Lung (tissue), 12 donors: ENCODE results near the gene PHF12. TPM values are rescaled to one million over a fixed set of nuclear protein-coding genes. Genes with fewer than 3 reads are reported as not detected.

Source experiments
- ATAC-seq: fragments of 200-7000 bp; cut with Tn5 transposase; one replicate; pipeline ENCODE4 v1.9.1; 2020; ENCODE audit warnings: moderate number of reproducible peaks; ENCODE audit not compliant: insufficient read depth, low FRiP score
- DNase-seq, 3 donors: peaks; one replicate each; pipeline ENCODE4 v3.0.0-alpha.2; 2013 to 2017
- H3K27ac ChIP-seq, 2 donors: one replicate each; pipeline ENCODE4 v1.5.1; 2013; ENCODE audit warnings: mild to moderate bottlenecking in 2 of 2, moderate library complexity in 2 of 2, control low read depth in 1 of 2, inconsistent platforms in 1 of 2, low read depth in 1 of 2, low read length in 1 of 2
- H3K27me3 ChIP-seq, 3 donors: one replicate each; pipeline ENCODE4 v1.5.1; 2013; ENCODE audit warnings: low read length in 2 of 3; ENCODE audit not compliant: control insufficient read depth in 3 of 3, insufficient read depth in 3 of 3
- H3K36me3 ChIP-seq, 4 donors: one replicate each; pipeline ENCODE4 v1.5.1; 2013; ENCODE audit warnings: low read length in 4 of 4, mild to moderate bottlenecking in 1 of 4, moderate library complexity in 1 of 4; ENCODE audit not compliant: control insufficient read depth in 4 of 4, insufficient read depth in 4 of 4
- H3K4me1 ChIP-seq, 5 donors: one replicate each; pipeline ENCODE4 v1.5.1; 2013; ENCODE audit warnings: low read length in 5 of 5, mild to moderate bottlenecking in 2 of 5, moderate library complexity in 1 of 5; ENCODE audit not compliant: control insufficient read depth in 5 of 5, insufficient read depth in 5 of 5
- H3K4me3 ChIP-seq: one replicate; pipeline ENCODE4 v1.5.1; 2013; ENCODE audit warnings: mild to moderate bottlenecking, control low read depth, moderate library complexity
- H3K9ac ChIP-seq, 2 donors: one replicate each; pipeline ENCODE4 v1.5.1; 2013; ENCODE audit warnings: low read length in 2 of 2, control low read depth in 1 of 2; ENCODE audit not compliant: insufficient read depth in 1 of 2
- H3K9me3 ChIP-seq, 4 donors: one replicate each; pipeline ENCODE4 v1.5.1; 2013; ENCODE audit warnings: low read length in 3 of 4, mild to moderate bottlenecking in 1 of 4, moderate library complexity in 1 of 4; ENCODE audit not compliant: control insufficient read depth in 4 of 4, insufficient read depth in 3 of 4
- WGBS, 2 donors: extraction: QIAGEN DNeasy Blood & Tissue Kit; methylation state at CpG; one replicate each; pipeline ENCODE4 v1.1.7; 2013; 5-methylcytosine and 5-hydroxymethylcytosine counted together
- polyA plus RNA-seq, 2 donors: library from polyadenylated mRNA; stranded (reverse); fragments of 200-250 nt; gene quantifications; one replicate each; pipeline ENCODE4 v1.2.1, GENCODE V29; 2013
- total RNA-seq, 2 donors: library from RNA; depleted of rRNA in 1 of 2; stranded (reverse); fragments of >200 nt in 1 of 2; gene quantifications; one replicate each; pipeline ENCODE4 v1.2.1, GENCODE V29; 2014 to 2021
- TF ChIP-seq, protein P1 (sequence below): IDR thresholded peaks from 2 replicates; pipeline ENCODE4 v1.5.1; 2012; ENCODE audit warnings: mild to moderate bottlenecking; ENCODE audit errors: control extremely low read depth, extremely low read depth
- donor health status: control.
- donor health status: control.
- donor health status: Bipolar disorder and iron deficiency.
- donor health status: healthy.
- donor health status: DM: yes; HTN: yes; CAD: no.

Gene PHF12
- total and polyA plus RNA-seq, 4 donors: 12.6 to 59.1 (median 37.3) TPM

- H3K27me3 ChIP-seq: no peaks in the 10 kb centered on the region
- peaks cover 34 to 72% (median 66%) of the 10 kb centered on the region in 4 donors for H3K36me3 ChIP-seq
- WGBS, 2 donors: 93% methylated on average over 13 of the region's 13 CpGs
Observed at GRCh38 chr17:28911411-28912045, 39.8 kb downstream of the PHF12 start.

DNA sequence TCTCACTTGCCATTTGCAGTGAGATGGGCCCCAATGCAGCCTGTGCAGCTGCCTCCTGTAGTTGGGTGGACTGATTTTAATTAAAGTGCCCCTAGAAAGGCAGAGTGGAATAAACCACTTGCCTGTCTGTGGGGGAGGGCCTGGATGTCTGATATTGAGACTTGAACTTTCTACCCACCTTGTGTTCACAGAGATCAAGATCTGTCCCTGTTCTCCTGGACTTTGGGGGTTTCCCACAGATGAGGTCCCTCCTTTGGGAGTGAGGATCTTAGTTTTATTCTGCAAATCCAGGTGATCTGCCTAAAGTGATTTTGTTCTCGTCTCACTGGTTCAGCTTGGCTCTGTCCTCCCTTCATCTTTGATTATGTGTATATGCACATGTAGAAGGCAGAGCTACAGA, 40.8 kb downstream of the PHF12 start:
- ATAC-seq (no peak), DNase-seq (no peak)
- H3K9me3 ChIP-seq: no peaks in the 10 kb centered on the region
- peaks cover 32 to 72% (median 63%) of the 10 kb centered on the region in 4 donors for H3K36me3 ChIP-seq
- WGBS, 2 donors: 90 to 94% methylated on average over 1 of the region's 1 CpG
- H3K9ac ChIP-seq: no peak overlapping the region
- peaks cover 0 to 27% (median 9%) of the 10 kb centered on the region in 5 donors for H3K4me1 ChIP-seq
- no peak overlapping the region for H3K27ac ChIP-seq
- H3K27me3 ChIP-seq: no peaks in the 10 kb centered on the region
- TF ChIP-seq, protein P1, sequence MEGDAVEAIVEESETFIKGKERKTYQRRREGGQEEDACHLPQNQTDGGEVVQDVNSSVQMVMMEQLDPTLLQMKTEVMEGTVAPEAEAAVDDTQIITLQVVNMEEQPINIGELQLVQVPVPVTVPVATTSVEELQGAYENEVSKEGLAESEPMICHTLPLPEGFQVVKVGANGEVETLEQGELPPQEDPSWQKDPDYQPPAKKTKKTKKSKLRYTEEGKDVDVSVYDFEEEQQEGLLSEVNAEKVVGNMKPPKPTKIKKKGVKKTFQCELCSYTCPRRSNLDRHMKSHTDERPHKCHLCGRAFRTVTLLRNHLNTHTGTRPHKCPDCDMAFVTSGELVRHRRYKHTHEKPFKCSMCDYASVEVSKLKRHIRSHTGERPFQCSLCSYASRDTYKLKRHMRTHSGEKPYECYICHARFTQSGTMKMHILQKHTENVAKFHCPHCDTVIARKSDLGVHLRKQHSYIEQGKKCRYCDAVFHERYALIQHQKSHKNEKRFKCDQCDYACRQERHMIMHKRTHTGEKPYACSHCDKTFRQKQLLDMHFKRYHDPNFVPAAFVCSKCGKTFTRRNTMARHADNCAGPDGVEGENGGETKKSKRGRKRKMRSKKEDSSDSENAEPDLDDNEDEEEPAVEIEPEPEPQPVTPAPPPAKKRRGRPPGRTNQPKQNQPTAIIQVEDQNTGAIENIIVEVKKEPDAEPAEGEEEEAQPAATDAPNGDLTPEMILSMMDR: no peak
- H3K4me3 ChIP-seq: no peak overlapping the region

More at GRCh38 chr17:28911411-28912045, 39.8 kb downstream of the PHF12 start:
- H3K4me1 ChIP-seq: peaks cover 0 to 20% (median 9%) of the 10 kb centered on the region in 5 donors
- ATAC-seq (no peak), DNase-seq (no peak)
- H3K9ac ChIP-seq: no peak overlapping the region
- H3K9me3 ChIP-seq: no peaks in the 10 kb centered on the region
- no peak overlapping the region for H3K4me3 ChIP-seq
- peak overlapping the region in 1 of 2 donors; percentile 21 for H3K27ac ChIP-seq
- TF ChIP-seq, protein P1: no peak

DNA sequence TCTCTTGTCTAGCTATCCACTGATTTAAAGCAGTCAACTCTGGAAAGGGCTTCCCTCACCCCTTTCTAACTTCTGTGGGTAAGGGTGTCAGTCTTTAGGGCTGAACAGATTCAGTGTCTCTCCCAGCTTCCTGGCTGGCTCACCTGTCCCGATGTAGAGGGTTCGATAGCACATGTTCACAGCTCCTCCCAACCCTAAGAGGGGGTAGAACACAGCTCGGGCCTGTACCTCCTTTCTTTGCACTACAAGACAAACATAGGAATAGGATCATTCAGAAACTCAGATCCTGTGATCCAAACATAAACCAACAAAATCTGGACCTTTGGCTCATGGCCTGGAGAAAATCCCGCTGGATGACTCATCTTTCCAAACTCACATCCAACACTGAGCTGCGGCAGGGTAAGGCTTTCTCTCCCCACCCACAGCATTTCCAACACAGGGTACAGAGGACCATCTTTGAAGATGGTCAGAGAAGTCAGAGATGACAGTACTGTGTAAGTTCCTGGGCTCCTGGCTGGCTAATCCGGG, 42.6 kb downstream of the PHF12 start:
- H3K4me3 ChIP-seq: no peak overlapping the region
- DNase-seq: no peak
- no peak for ATAC-seq
- no peaks in the 10 kb centered on the region for H3K27me3 ChIP-seq
- WGBS, 2 donors: 66 to 82% methylated on average over 6 of the region's 6 CpGs
- peak overlapping the region in 1 of 2 donors; percentile 60 for H3K27ac ChIP-seq
- H3K9me3 ChIP-seq: no peaks in the 10 kb centered on the region
- peaks cover 0 to 27% (median 9%) of the 10 kb centered on the region in 5 donors for H3K4me1 ChIP-seq
- peak overlapping the region in 1 of 2 donors; percentile 39 for H3K9ac ChIP-seq
- H3K36me3 ChIP-seq: peaks cover 20 to 60% (median 51%) of the 10 kb centered on the region in 4 donors
- TF ChIP-seq, protein P1: no peak
